Heart right ventricle (tissue), 16 donors: ENCODE measurements around the gene TRIM75. TPM values are rescaled to one million over a fixed set of nuclear protein-coding genes. Genes with fewer than 3 reads are reported as not detected.

ENCODE experiments used
- ATAC-seq, 8 donors: fragments of 200-7000 bp; cut with Tn5 transposase; one replicate each; pipeline ENCODE4 v1.9.1; 2020; ENCODE audit warnings: mild to moderate bottlenecking in 8 of 8, moderate library complexity in 8 of 8, moderate number of reproducible peaks in 1 of 8
- DNase-seq, 2 donors: peaks; one replicate each; pipeline ENCODE4 v3.0.0-alpha.2; 2020
- H3K27ac ChIP-seq, 10 donors: fragments of 200-600 bp; sonication (generic) in 2 of 10; one replicate each; pipeline versions ENCODE4 v1.5.0 to v1.8.0; 2020 to 2022; ENCODE audit warnings: mild to moderate bottlenecking in 3 of 10
- H3K27me3 ChIP-seq, 7 donors: fragments of 200-600 bp; one replicate each; pipeline ENCODE4 v1.8.0; 2021 to 2022; ENCODE audit warnings: mild to moderate bottlenecking in 2 of 7
- H3K36me3 ChIP-seq, 9 donors: fragments of 200-600 bp; sonication (generic) in 1 of 9; one replicate each; pipeline versions ENCODE4 v1.5.0 to v1.8.0; 2020 to 2022; ENCODE audit warnings: mild to moderate bottlenecking in 2 of 9
- H3K4me1 ChIP-seq, 9 donors: fragments of 200-600 bp; sonication (generic) in 1 of 9; one replicate each; pipeline versions ENCODE4 v1.5.0 to v1.8.0; 2020 to 2022; ENCODE audit warnings: mild to moderate bottlenecking in 4 of 9
- H3K4me3 ChIP-seq, 10 donors: fragments of 200-600 bp; sonication (generic) in 2 of 10; one replicate each; pipeline versions ENCODE4 v1.5.0 to v1.8.0; 2020 to 2022; ENCODE audit warnings: mild to moderate bottlenecking in 7 of 10, moderate library complexity in 2 of 10
- H3K9me3 ChIP-seq, 11 donors: fragments of 200-600 bp in 10 of 11; sonication (generic) in 2 of 11; one replicate each; pipeline versions ENCODE4 v1.5.0 to v1.8.0; 2013 to 2022; ENCODE audit warnings: mild to moderate bottlenecking in 2 of 11, control low read depth in 1 of 11, moderate library complexity in 1 of 11
- WGBS, 2 donors: extraction: QIAGEN DNeasy Blood & Tissue Kit; methylation state at CpG; one replicate each; pipeline ENCODE4 v1.1.7; 2013; ENCODE audit warnings: inconsistent platforms in 1 of 2; 5-methylcytosine and 5-hydroxymethylcytosine counted together
- intact Hi-C, 10 donors: fragments of 100-400 bp; cut with DNase I; formaldehyde crosslinking; loops; one replicate each; pipeline versions ENCODE4 v1.11.1 to v1.14.2; 2022
- polyA plus RNA-seq, 2 donors: library from polyadenylated mRNA; stranded (reverse); fragments of 200-250 nt; gene quantifications; one replicate each; pipeline ENCODE4 v1.2.3, GENCODE V29; 2013
- total RNA-seq, 10 donors: library from RNA; stranded (reverse); fragmentation: NEBNext Ultra II Directional in 3 of 10; extraction: Animal tissue kit (Norgen Biotek cat#: 25700) in 3 of 10; gene quantifications; one replicate each; pipeline versions ENCODE4 v1.2.1 to v1.2.4, GENCODE V29; 2021 to 2023
- TF ChIP-seq, protein P1 (sequence below), 9 donors: fragments of 200-600 bp; sonication (generic) in 2 of 9; IDR thresholded peaks; one replicate each; pipeline versions ENCODE4 v1.5.0 to v1.8.0; 2021 to 2022; ENCODE audit warnings: antibody characterized with exemption in 9 of 9, mild to moderate bottlenecking in 5 of 9, moderate library complexity in 1 of 9
- donor health status: Arrhythmogenic right ventricular cardiomyopathy.
- donor health status: ischemic (EF 13 %, LVEDD 7.1; RV severe dilation, severe dysfunction).
- donor health status: healthy with polysubstance abuse.
- donor health status: DM: no; HTN: yes; CAD: no.
- donor health status: DM: no; HTN: no; CAD: no.
- donor health status: ischemic (EF 25% LVEDD 6.9; RV normal size, moderate dysfunction).
- donor health status: ischemic (EF 25% LVEDD 5.7; RV mildly dilated, moderate dysfunction).
- donor health status: healthy.
- donor health status: DM: yes; HTN: yes; CAD: no.
- donor health status: Ischemic cardiomyopathy.
- donor health status: ischemic (EF 35%, LVEDD 5.7; RV mildly dilated, moderate dysfunction).
- donor health status: nonischemic (EF 11% LVEDD 7.7; RV severe dilation, severe dysfunction).
- donor health status: DM: yes; HTN: yes; CAD: no.
- donor health status: PGD.
- donor health status: ischemic (EF 29% LVEDD 5.4; RV normal size, mild dysfunction).
- donor health status: nonischemic (EF 23%, LVEDD 6.1; RV moderate dilation, normal function).

The TRIM75 gene
- total and polyA plus RNA-seq, 12 donors = not detected

DNA sequence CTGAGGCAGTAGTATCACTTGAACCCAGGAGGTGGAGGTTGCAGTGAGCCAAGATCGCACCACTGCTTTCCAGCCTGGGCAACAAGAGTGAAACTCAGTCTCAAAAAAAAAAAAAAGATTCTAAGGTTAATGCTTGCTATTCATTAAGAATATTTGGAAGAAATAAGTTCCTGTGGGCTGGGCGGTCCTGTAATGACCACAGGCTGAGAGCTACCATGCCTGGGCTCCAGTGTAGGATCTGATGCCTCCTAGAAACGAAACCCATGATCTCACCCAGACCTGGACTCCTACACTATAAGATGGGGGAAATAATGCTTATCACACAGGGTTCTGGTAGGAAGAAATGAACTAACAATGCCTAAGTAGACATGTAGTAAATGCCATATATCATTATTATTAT lies 41.2 kb downstream of the TRIM75 start:
- DNase-seq (no peak), ATAC-seq (no peak)
- TF ChIP-seq, protein P1, sequence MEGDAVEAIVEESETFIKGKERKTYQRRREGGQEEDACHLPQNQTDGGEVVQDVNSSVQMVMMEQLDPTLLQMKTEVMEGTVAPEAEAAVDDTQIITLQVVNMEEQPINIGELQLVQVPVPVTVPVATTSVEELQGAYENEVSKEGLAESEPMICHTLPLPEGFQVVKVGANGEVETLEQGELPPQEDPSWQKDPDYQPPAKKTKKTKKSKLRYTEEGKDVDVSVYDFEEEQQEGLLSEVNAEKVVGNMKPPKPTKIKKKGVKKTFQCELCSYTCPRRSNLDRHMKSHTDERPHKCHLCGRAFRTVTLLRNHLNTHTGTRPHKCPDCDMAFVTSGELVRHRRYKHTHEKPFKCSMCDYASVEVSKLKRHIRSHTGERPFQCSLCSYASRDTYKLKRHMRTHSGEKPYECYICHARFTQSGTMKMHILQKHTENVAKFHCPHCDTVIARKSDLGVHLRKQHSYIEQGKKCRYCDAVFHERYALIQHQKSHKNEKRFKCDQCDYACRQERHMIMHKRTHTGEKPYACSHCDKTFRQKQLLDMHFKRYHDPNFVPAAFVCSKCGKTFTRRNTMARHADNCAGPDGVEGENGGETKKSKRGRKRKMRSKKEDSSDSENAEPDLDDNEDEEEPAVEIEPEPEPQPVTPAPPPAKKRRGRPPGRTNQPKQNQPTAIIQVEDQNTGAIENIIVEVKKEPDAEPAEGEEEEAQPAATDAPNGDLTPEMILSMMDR (IDR thresholded peaks at IDR 0.05) = no peak
- no peak overlapping the region for H3K4me3 ChIP-seq
- peaks cover 0 to 91% (median 3%) of the 10 kb centered on the region in 9 donors for H3K36me3 ChIP-seq
- no peaks in the 10 kb centered on the region for H3K9me3 ChIP-seq
- no peaks in the 10 kb centered on the region for H3K27me3 ChIP-seq
- H3K4me1 ChIP-seq = no peaks in the 10 kb centered on the region
- H3K27ac ChIP-seq = no peak overlapping the region
- 96 to 98% methylated on average over 3 of the region's 3 CpGs for WGBS, 2 donors
- intact Hi-C loops = loop anchor here in 7 of 10 donors (5.0 to 10.0 kb wide), 3 partner anchors 313 to 320 kb away; no protein-coding TSS in a partner anchor

GRCh38 chr4:165095291-165095690 lies 41.6 kb downstream of the TRIM75 start:
- no peak for DNase-seq
- Histone ChIP-seq H3K4me1 (no peaks in the 10 kb centered on the region), H3K4me3 (no peak overlapping the region), H3K27me3 (no peaks in the 10 kb centered on the region), H3K9me3 (no peaks in the 10 kb centered on the region), H3K27ac (no peak overlapping the region), H3K36me3 (peaks cover 0 to 91% (median 3%) of the 10 kb centered on the region in 9 donors)
- ATAC-seq = no peak
- TF ChIP-seq, protein P1 (IDR thresholded peaks at IDR 0.05) = no peak
- intact Hi-C loops = loop anchor here in 6 of 10 donors (5.0 to 10.0 kb wide), 2 partner anchors 318 to 320 kb away; no protein-coding TSS in a partner anchor
- 32 to 35% methylated on average over 1 of the region's 1 CpG for WGBS, 2 donors

- Histone ChIP-seq H3K36me3 (peaks cover 0 to 94% (median 3%) of the 10 kb centered on the region in 9 donors), H3K4me1 (no peaks in the 10 kb centered on the region)
- 77 to 80% methylated on average over 2 of the region's 2 CpGs for WGBS, 2 donors
These were observed 43.1 kb downstream of the TRIM75 start for GRCh38 chr4:165096776-165097175.

DNA sequence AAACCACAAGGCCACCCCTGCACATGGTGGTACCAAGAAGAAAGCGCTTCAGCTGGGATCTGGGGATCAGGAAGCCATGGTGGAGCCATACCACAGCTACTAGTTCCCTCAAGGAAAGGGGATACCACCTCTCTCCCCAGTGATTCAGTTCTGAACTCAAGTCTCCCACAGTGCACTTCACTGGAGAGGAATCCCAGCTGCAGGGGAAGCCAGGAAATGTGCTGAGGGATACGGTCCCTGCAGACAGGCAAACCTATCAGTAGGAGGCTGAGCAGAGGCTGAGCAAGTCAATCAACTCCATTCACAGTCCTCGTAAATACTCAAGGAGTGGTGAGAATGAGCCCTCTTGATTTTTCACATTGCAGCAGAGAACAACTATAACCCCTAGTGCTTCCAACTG lies 48.0 kb downstream of the TRIM75 start:
- no peak for ATAC-seq

More at GRCh38 chr4:165096776-165097175, 43.1 kb downstream of the TRIM75 start:
- DNase-seq (no peak), ATAC-seq (no peak)
- no peaks in the 10 kb centered on the region for H3K9me3 ChIP-seq
- H3K27me3 ChIP-seq = no peaks in the 10 kb centered on the region
- no peak overlapping the region for H3K4me3 ChIP-seq
- no peak overlapping the region for H3K27ac ChIP-seq
- TF ChIP-seq, protein P1 (IDR thresholded peaks at IDR 0.05) = peak; percentile 26 to 59 (median 52)
- intact Hi-C loops = loop anchor here in 6 of 10 donors (5.0 to 10.0 kb wide), 2 partner anchors 319 to 322 kb away; no protein-coding TSS in a partner anchor

More for the DNA sequence above, 48.0 kb downstream of the TRIM75 start:
- peaks cover 0 to 60% (median 0%) of the 10 kb centered on the region in 9 donors for H3K36me3 ChIP-seq
- DNase-seq = no peak
- H3K27ac ChIP-seq = no peak overlapping the region
- H3K9me3 ChIP-seq = no peaks in the 10 kb centered on the region
- TF ChIP-seq, protein P1 (IDR thresholded peaks at IDR 0.05) = no peak
- no peak overlapping the region for H3K4me3 ChIP-seq
- no peaks in the 10 kb centered on the region for H3K4me1 ChIP-seq
- WGBS, 2 donors = 73 to 74% methylated on average over 3 of the region's 3 CpGs
- intact Hi-C loops = no loop called here
- no peaks in the 10 kb centered on the region for H3K27me3 ChIP-seq
